Immature natural killer cell (primary cell): ENCODE data around the gene AGBL1. TPM values are rescaled to one million over a fixed set of nuclear protein-coding genes. Genes with fewer than 3 reads are reported as not detected.
"Not testable (repeated sequence)": the region's sequence is repeated elsewhere in the genome, so short reads cannot be mapped to it uniquely, and the experiment has no call there.

Experiments
- DNase-seq, 3 donors: peaks; one replicate each; pipeline ENCODE4 v3.0.0; 2022; ENCODE audit warnings: mixed read lengths in 1 of 3
- H3K27ac Mint-ChIP-seq, 6 donors: one replicate each; pipeline ENCODE4 v1.8.0; 2020; ENCODE audit warnings: mixed read lengths in 6 of 6, mild to moderate bottlenecking in 5 of 6, inconsistent platforms in 4 of 6, moderate library complexity in 3 of 6
- H3K27me3 Mint-ChIP-seq, 3 donors: one replicate each; pipeline ENCODE4 v1.8.0; 2020 to 2021; ENCODE audit warnings: low read depth in 3 of 3, mild to moderate bottlenecking in 3 of 3, mixed read lengths in 3 of 3, moderate library complexity in 3 of 3, inconsistent platforms in 1 of 3
- H3K36me3 Mint-ChIP-seq, 3 donors: one replicate each; pipeline ENCODE4 v1.8.0; 2020; ENCODE audit warnings: mixed read lengths in 3 of 3, inconsistent platforms in 2 of 3, mild to moderate bottlenecking in 2 of 3
- H3K4me1 Mint-ChIP-seq, 2 donors: one replicate each; pipeline ENCODE4 v1.8.0; 2020; ENCODE audit warnings: inconsistent platforms in 2 of 2, mild to moderate bottlenecking in 2 of 2, mixed read lengths in 2 of 2, moderate library complexity in 1 of 2
- H3K4me3 Mint-ChIP-seq, 5 donors: one replicate each; pipeline ENCODE4 v1.8.0; 2020; ENCODE audit warnings: mild to moderate bottlenecking in 5 of 5, mixed read lengths in 5 of 5, inconsistent platforms in 3 of 5, moderate library complexity in 3 of 5
- H3K9me3 Mint-ChIP-seq, 6 donors: one replicate each; pipeline ENCODE4 v1.8.0; 2020; ENCODE audit warnings: mild to moderate bottlenecking in 6 of 6, mixed read lengths in 6 of 6, inconsistent platforms in 4 of 6, moderate library complexity in 3 of 6
- polyA plus RNA-seq, 3 donors: library from polyadenylated mRNA; unstranded; fragments of 300-500 nt; fragmentation: Illumina TruSeq; gene quantifications; one replicate each; pipeline ENCODE4 v1.2.3, GENCODE V29; 2021

AGBL1 gene
- polyA plus RNA-seq, 3 donors from 2014 or later, result not detected

GRCh38 chr15:86973284-86973844 lies 893.7 kb downstream of the AGBL1 start:
- no peaks in the 10 kb centered on the region for H3K36me3 Mint-ChIP-seq

GRCh38 chr15:86988033-86988432 lies 908.4 kb downstream of the AGBL1 start:
- DNase-seq, result no peak
- Mint-ChIP-seq H3K4me3 (no peak overlapping the region), H3K27me3 (no peaks in the 10 kb centered on the region), H3K9me3 (peaks cover 0 to 11% (median 2%) of the 10 kb centered on the region in 6 donors), H3K4me1 (no peaks in the 10 kb centered on the region), H3K27ac (no peak overlapping the region), H3K36me3 (no peaks in the 10 kb centered on the region)

More at GRCh38 chr15:86973284-86973844, 893.7 kb downstream of the AGBL1 start:
- Mint-ChIP-seq H3K27me3 (peaks cover 0 to 2% (median 2%) of the 10 kb centered on the region in 3 donors), H3K4me1 (no peaks in the 10 kb centered on the region), H3K4me3 (no peak overlapping the region), H3K9me3 (peaks cover 0 to 9% (median 2%) of the 10 kb centered on the region in 6 donors), H3K27ac (no peak overlapping the region)
- no peak for DNase-seq

- no peaks in the 10 kb centered on the region for H3K4me1 Mint-ChIP-seq
- no peaks in the 10 kb centered on the region for H3K36me3 Mint-ChIP-seq
- H3K27me3 Mint-ChIP-seq, result peaks cover 0 to 3% (median 1%) of the 10 kb centered on the region in 3 donors
- peaks cover 6 to 29% (median 19%) of the 10 kb centered on the region in 6 donors for H3K9me3 Mint-ChIP-seq
- no peak overlapping the region for H3K4me3 Mint-ChIP-seq
- H3K27ac Mint-ChIP-seq, result no peak overlapping the region
- no peak for DNase-seq
Observed at GRCh38 chr15:87021751-87022150, 942.1 kb downstream of the AGBL1 start.

GRCh38 chr15:87031540-87032230 lies 952.0 kb downstream of the AGBL1 start:
- Mint-ChIP-seq H3K27ac (no peak overlapping the region), H3K9me3 (peaks cover 0 to 19% (median 1%) of the 10 kb centered on the region in 6 donors)

GRCh38 chr15:87032295-87032694 lies 952.6 kb downstream of the AGBL1 start:
- H3K4me1 Mint-ChIP-seq, result no peaks in the 10 kb centered on the region
- peaks cover 0 to 18% (median 1%) of the 10 kb centered on the region in 6 donors for H3K9me3 Mint-ChIP-seq
- H3K27me3 Mint-ChIP-seq, result peaks cover 0 to 4% (median 2%) of the 10 kb centered on the region in 3 donors
- no peak overlapping the region for H3K4me3 Mint-ChIP-seq
- no peak for DNase-seq
- H3K27ac Mint-ChIP-seq, result no peak overlapping the region
- no peaks in the 10 kb centered on the region for H3K36me3 Mint-ChIP-seq

More at GRCh38 chr15:87031540-87032230, 952.0 kb downstream of the AGBL1 start:
- no peaks in the 10 kb centered on the region for H3K4me1 Mint-ChIP-seq
- H3K4me3 Mint-ChIP-seq, result no peak overlapping the region
- no peak for DNase-seq
- H3K36me3 Mint-ChIP-seq, result no peaks in the 10 kb centered on the region
- peaks cover 0 to 4% (median 2%) of the 10 kb centered on the region in 3 donors for H3K27me3 Mint-ChIP-seq

GRCh38 chr15:87033056-87033455 lies 953.4 kb downstream of the AGBL1 start:
- H3K4me1 Mint-ChIP-seq, result no peaks in the 10 kb centered on the region
- no peaks in the 10 kb centered on the region for H3K36me3 Mint-ChIP-seq
- no peak for DNase-seq
- peaks cover 0 to 18% (median 1%) of the 10 kb centered on the region in 6 donors for H3K9me3 Mint-ChIP-seq
- H3K4me3 Mint-ChIP-seq, result no peak overlapping the region
- no peak overlapping the region for H3K27ac Mint-ChIP-seq
- peaks cover 0 to 4% (median 2%) of the 10 kb centered on the region in 3 donors for H3K27me3 Mint-ChIP-seq

- no peak for DNase-seq
- H3K36me3 Mint-ChIP-seq, result no peaks in the 10 kb centered on the region
- no peak overlapping the region for H3K27ac Mint-ChIP-seq
- peaks cover 0 to 18% (median 2%) of the 10 kb centered on the region in 6 donors for H3K9me3 Mint-ChIP-seq
- no peak overlapping the region for H3K4me3 Mint-ChIP-seq
- H3K4me1 Mint-ChIP-seq, result no peaks in the 10 kb centered on the region
- peaks cover 0 to 4% (median 2%) of the 10 kb centered on the region in 3 donors for H3K27me3 Mint-ChIP-seq
Observed at GRCh38 chr15:87034886-87035285, 955.2 kb downstream of the AGBL1 start.

GRCh38 chr15:87038404-87038803 lies 958.7 kb downstream of the AGBL1 start:
- H3K9me3 Mint-ChIP-seq, result peaks cover 0 to 15% (median under 1%) of the 10 kb centered on the region in 6 donors
- peaks cover 0 to 2% (median 0%) of the 10 kb centered on the region in 3 donors for H3K27me3 Mint-ChIP-seq
- no peak overlapping the region for H3K27ac Mint-ChIP-seq
- H3K4me3 Mint-ChIP-seq, result no peak overlapping the region
- no peaks in the 10 kb centered on the region for H3K36me3 Mint-ChIP-seq
- no peak for DNase-seq
- no peaks in the 10 kb centered on the region for H3K4me1 Mint-ChIP-seq

GRCh38 chr15:87042619-87043018 lies 962.9 kb downstream of the AGBL1 start:
- H3K27me3 Mint-ChIP-seq, H3K9me3 Mint-ChIP-seq, H3K27ac Mint-ChIP-seq, H3K4me1 Mint-ChIP-seq, H3K4me3 Mint-ChIP-seq, DNase-seq, H3K36me3 Mint-ChIP-seq: not testable (repeated sequence)

GRCh38 chr15:87045746-87046145 lies 966.1 kb downstream of the AGBL1 start:
- no peak overlapping the region for H3K4me3 Mint-ChIP-seq
- peaks cover 0 to 5% (median 4%) of the 10 kb centered on the region in 3 donors for H3K27me3 Mint-ChIP-seq
- no peak for DNase-seq
- no peaks in the 10 kb centered on the region for H3K4me1 Mint-ChIP-seq
- no peak overlapping the region for H3K27ac Mint-ChIP-seq
- no peaks in the 10 kb centered on the region for H3K36me3 Mint-ChIP-seq
- peaks cover 0 to 5% (median 0%) of the 10 kb centered on the region in 6 donors for H3K9me3 Mint-ChIP-seq

GRCh38 chr15:87047203-87047965 lies 967.7 kb downstream of the AGBL1 start:
- Mint-ChIP-seq H3K9me3 (peaks cover 0 to 5% (median 0%) of the 10 kb centered on the region in 6 donors), H3K27me3 (peaks cover 0 to 5% (median 4%) of the 10 kb centered on the region in 3 donors), H3K36me3 (no peaks in the 10 kb centered on the region), H3K4me3 (no peak overlapping the region), H3K4me1 (no peaks in the 10 kb centered on the region), H3K27ac (no peak overlapping the region)
- no peak for DNase-seq
